Measurements from ENCODE around the gene ATN1. TPM values are rescaled to one million over a fixed set of nuclear protein-coding genes. Genes with fewer than 3 reads are reported as not detected.

The ATN1 gene
- total RNA-seq, 2 experiments from 2014 or later = 31.0 to 31.3 TPM

GRCh38 chr12:6967651-6968100 lies 39.9 kb downstream of the ATN1 start:
- H3K4me1 Mint-ChIP-seq = peaks cover 39% of the 10 kb centered on the region
- POLR2A ChIA-PET = interaction anchor here (1.2 to 3.5 kb wide), 4 partner anchors 8 to 95 kb away, joined by 3 to 101 read pairs (median 8); partner anchors contain the start of genes C12orf57, RNU7-1 and SPSB2
- no peak for ATAC-seq (ENCODE audit: low read depth)
- no peak overlapping the region for H3K4me3 Mint-ChIP-seq
- H3K27me3 Mint-ChIP-seq = no peaks in the 10 kb centered on the region
- H3K36me3 Mint-ChIP-seq = peaks cover 18% of the 10 kb centered on the region
- DNase-seq = no peak
- no peaks in the 10 kb centered on the region for H3K9me3 Mint-ChIP-seq
- no peak overlapping the region for H3K27ac Mint-ChIP-seq

DNA sequence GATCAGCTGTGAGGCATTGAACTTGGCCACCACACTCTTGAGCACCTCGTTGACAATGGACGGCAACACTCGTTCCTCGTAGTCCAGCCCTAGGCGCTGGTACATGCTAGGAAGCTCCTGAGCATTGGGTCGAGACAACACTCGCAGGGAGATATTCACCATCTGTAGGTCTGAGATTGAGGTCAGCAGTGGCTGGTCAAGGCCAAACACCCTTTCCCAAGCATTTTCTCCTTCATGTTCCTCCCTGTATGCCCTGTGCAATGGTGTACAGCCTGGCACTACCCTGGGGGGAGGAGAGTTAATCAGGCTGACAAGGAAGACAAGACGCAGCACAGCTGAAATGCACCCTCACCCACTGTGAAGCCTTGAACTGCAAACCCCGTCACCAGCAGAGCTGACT lies 40.7 kb downstream of the ATN1 start:
- POLR2A ChIA-PET = interaction anchor here (1.2 to 3.5 kb wide), 6 partner anchors 9 to 139 kb away, joined by 3 to 101 read pairs (median 8); partner anchors contain the start of genes C12orf57, RNU7-1 and SPSB2
- H3K4me1 Mint-ChIP-seq = peaks cover 40% of the 10 kb centered on the region
- H3K27ac Mint-ChIP-seq = peak overlapping the region; percentile 100
- no peaks in the 10 kb centered on the region for H3K9me3 Mint-ChIP-seq
- H3K4me3 Mint-ChIP-seq = peak overlapping the region; percentile 100
- no peak for ATAC-seq (ENCODE audit: low read depth)
- no peaks in the 10 kb centered on the region for H3K27me3 Mint-ChIP-seq
- H3K36me3 Mint-ChIP-seq = peaks cover 18% of the 10 kb centered on the region
- DNase-seq = no peak

DNA sequence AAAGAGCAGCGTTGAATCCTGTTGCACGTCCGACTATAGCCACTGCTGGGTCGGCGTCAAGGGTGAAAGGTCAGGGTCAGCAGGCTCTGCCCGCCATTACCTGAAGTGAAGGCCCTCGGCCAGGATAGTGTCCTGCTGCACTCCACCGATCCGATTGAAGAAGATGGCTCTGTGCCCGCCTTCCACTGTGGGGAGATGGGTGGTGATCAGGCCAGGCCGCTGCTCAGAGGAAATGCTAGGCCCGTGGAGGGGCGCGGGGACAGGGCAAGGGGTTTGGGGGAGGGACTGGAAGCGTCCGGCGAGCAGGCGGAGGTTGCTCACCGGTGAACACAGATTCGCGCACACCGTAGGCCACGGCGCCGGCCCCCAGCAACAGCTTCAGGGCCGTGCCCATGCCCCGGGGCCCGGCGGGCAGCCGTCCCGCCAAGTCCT lies 42.4 kb downstream of the ATN1 start:
- ATAC-seq (ENCODE audit: low read depth) (peak; percentile 5), DNase-seq (no peak)
- no peaks in the 10 kb centered on the region for H3K9me3 Mint-ChIP-seq
- peaks cover 21% of the 10 kb centered on the region for H3K36me3 Mint-ChIP-seq
- H3K27me3 Mint-ChIP-seq = no peaks in the 10 kb centered on the region
- POLR2A ChIA-PET = interaction anchor here (1.5 to 3.5 kb wide), 6 partner anchors 11 to 138 kb away, joined by 4 to 101 read pairs (median 11); partner anchors contain the start of genes C12orf57, PTPN6 and RNU7-1
- H3K4me1 Mint-ChIP-seq = peaks cover 41% of the 10 kb centered on the region
- peak overlapping the region; percentile 100 for H3K4me3 Mint-ChIP-seq
- peak overlapping the region; percentile 100 for H3K27ac Mint-ChIP-seq

GRCh38 chr12:6974180-6974579 lies 46.4 kb downstream of the ATN1 start:
- POLR2A ChIA-PET = interaction anchor here (0.5 to 1.7 kb wide), 4 partner anchors 25 to 80 kb away, joined by 3 to 7 read pairs (median 4); partner anchors contain the start of genes C12orf57, LPCAT3 and RNU7-1
- H3K4me1 Mint-ChIP-seq = peaks cover 28% of the 10 kb centered on the region
- no peaks in the 10 kb centered on the region for H3K27me3 Mint-ChIP-seq
- no peaks in the 10 kb centered on the region for H3K9me3 Mint-ChIP-seq
- ATAC-seq (ENCODE audit: low read depth) (no peak), DNase-seq (no peak)
- H3K36me3 Mint-ChIP-seq = peaks cover 12% of the 10 kb centered on the region
- no peak overlapping the region for H3K4me3 Mint-ChIP-seq
- no peak overlapping the region for H3K27ac Mint-ChIP-seq

DNA sequence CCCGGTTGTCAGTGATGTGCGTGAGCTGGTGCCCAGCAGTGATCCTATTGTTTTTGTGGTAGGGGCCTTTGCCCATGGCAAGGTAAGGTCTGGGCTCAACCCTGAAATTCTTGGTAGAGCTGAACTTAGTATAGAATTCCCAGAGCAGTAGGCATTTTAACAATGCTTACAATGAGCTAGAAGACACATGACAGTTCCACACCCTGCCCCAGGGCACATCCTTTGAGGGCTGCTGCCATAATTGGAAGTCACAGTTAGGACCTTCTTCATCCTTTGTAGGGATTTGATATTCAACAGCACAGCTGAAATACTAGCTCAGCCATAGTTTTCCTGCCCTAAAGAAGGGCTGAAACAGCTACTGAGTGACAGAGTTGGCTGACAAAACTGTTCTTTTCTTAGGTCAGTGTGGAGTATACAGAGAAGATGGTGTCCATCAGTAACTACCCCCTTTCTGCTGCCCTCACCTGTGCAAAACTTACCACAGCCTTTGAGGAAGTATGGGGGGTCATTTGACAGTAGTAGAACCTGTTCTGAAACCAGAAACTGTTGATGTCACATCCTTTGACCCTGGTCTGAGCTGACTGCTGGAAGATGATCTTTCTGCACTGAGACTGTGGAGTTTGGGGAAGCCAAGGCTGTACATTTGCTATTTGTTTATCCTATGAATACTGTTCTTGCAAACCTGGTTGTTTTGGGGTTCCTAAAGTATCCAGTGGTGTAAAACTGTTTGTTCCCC lies 47.7 kb downstream of the ATN1 start:
- H3K36me3 Mint-ChIP-seq = peaks cover 11% of the 10 kb centered on the region
- no peaks in the 10 kb centered on the region for H3K27me3 Mint-ChIP-seq
- ATAC-seq (ENCODE audit: low read depth) (no peak), DNase-seq (no peak)
- H3K27ac Mint-ChIP-seq = no peak overlapping the region
- peaks cover 25% of the 10 kb centered on the region for H3K4me1 Mint-ChIP-seq
- no peak overlapping the region for H3K4me3 Mint-ChIP-seq
- POLR2A ChIA-PET = interaction anchor here (1.0 to 1.7 kb wide), 3 partner anchors 23 to 43 kb away, joined by 3 to 7 read pairs (median 6); partner anchors contain the start of genes C12orf57, LPCAT3 and RNU7-1
- H3K9me3 Mint-ChIP-seq = no peaks in the 10 kb centered on the region

DNA sequence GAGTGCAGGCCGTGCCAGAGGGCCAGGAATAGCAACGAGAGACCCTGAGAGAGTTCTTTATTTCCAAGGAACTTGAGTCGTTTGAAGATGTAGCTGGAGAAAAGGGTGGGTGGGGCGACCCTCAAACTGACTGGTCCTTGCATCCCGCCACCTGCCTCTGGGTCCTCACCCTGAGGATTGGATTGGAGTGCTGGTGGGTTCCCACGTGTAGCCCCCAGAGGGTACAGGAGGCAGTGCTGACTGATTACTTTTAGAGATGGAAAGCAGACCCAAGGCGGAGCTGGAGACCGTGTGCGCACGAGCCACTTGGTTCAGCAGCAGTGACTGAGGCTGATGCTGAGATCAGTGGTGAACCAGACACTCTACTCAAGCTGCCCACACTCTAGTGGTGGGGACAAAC lies 49.9 kb downstream of the ATN1 start:
- Mint-ChIP-seq H3K4me3 (no peak overlapping the region), H3K27ac (peak overlapping the region; percentile 38), H3K27me3 (no peaks in the 10 kb centered on the region), H3K36me3 (peaks cover 11% of the 10 kb centered on the region), H3K4me1 (peaks cover 13% of the 10 kb centered on the region), H3K9me3 (no peaks in the 10 kb centered on the region)
- DNase-seq = no peak
- POLR2A ChIA-PET = interaction anchor here (0.9 to 1.8 kb wide), 2 partner anchors 33 to 130 kb away, joined by 3 to 4 read pairs; partner anchors contain the start of gene C12orf57
- no peak for ATAC-seq (ENCODE audit: low read depth)

DNA sequence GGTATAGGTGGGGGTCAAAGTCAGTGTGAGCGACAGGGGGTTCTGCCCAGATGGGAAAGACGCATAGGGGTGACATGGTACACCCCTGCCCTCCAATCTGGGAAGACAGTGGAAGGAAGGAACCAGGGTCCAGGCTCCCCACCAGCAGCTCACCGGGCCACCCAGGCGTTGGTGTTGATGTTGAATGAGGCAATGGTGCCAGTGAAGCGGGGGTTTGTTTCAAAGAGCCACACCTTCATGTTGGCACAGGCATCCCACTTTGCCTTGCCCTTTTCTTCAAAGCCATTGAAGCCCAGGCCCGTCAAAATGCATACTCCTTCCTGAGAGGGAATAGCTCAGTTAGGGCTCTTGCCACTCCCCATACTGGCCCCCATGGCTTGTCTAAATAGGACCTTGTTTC lies 50.4 kb downstream of the ATN1 start:
- Mint-ChIP-seq H3K27me3 (no peaks in the 10 kb centered on the region), H3K9me3 (no peaks in the 10 kb centered on the region), H3K4me1 (peaks cover 11% of the 10 kb centered on the region), H3K36me3 (peaks cover 11% of the 10 kb centered on the region), H3K4me3 (no peak overlapping the region), H3K27ac (peak overlapping the region; percentile 17)
- ATAC-seq (ENCODE audit: low read depth) (no peak), DNase-seq (no peak)
- POLR2A ChIA-PET = no interaction called here

DNA sequence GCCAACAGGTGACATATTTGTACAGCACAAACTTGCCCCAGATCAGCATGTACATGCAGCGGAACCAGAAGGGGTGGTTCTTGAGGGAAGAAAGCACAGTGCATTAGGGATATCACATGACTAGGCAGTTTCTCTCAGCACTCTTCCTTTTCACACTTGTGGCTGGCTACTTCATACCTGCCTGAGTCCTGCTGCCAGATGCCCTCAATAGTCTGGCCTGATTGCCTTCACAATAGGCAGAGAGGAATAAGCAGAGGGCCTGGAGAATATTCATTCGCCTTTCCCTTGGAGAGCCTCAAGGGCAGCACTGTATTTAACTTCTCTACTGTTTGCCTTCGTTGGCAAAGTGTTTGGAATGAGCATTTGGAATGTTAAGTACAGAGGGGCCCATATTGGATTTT lies 50.9 kb downstream of the ATN1 start:
- POLR2A ChIA-PET = no interaction called here
- Mint-ChIP-seq H3K4me3 (no peak overlapping the region), H3K27me3 (no peaks in the 10 kb centered on the region), H3K36me3 (peaks cover 13% of the 10 kb centered on the region), H3K4me1 (peaks cover 10% of the 10 kb centered on the region), H3K9me3 (no peaks in the 10 kb centered on the region), H3K27ac (peak overlapping the region; percentile 17)
- ATAC-seq (ENCODE audit: low read depth) = no peak
- no peak for DNase-seq

GRCh38 chr12:6979021-6979420 lies 51.3 kb downstream of the ATN1 start:
- peak overlapping the region; percentile 17 for H3K27ac Mint-ChIP-seq
- DNase-seq (no peak), ATAC-seq (ENCODE audit: low read depth) (no peak)
- H3K4me3 Mint-ChIP-seq = no peak overlapping the region
- H3K27me3 Mint-ChIP-seq = no peaks in the 10 kb centered on the region
- H3K4me1 Mint-ChIP-seq = peaks cover 8% of the 10 kb centered on the region
- peaks cover 13% of the 10 kb centered on the region for H3K36me3 Mint-ChIP-seq
- H3K9me3 Mint-ChIP-seq = no peaks in the 10 kb centered on the region
- POLR2A ChIA-PET = no interaction called here

GRCh38 chr12:6979453-6979852 lies 51.7 kb downstream of the ATN1 start:
- ATAC-seq (ENCODE audit: low read depth) = no peak
- DNase-seq = no peak
- Mint-ChIP-seq H3K9me3 (no peaks in the 10 kb centered on the region), H3K27me3 (no peaks in the 10 kb centered on the region), H3K36me3 (peaks cover 13% of the 10 kb centered on the region), H3K4me3 (no peak overlapping the region), H3K4me1 (peaks cover 8% of the 10 kb centered on the region), H3K27ac (no peak overlapping the region)
- POLR2A ChIA-PET = no interaction called here

DNA sequence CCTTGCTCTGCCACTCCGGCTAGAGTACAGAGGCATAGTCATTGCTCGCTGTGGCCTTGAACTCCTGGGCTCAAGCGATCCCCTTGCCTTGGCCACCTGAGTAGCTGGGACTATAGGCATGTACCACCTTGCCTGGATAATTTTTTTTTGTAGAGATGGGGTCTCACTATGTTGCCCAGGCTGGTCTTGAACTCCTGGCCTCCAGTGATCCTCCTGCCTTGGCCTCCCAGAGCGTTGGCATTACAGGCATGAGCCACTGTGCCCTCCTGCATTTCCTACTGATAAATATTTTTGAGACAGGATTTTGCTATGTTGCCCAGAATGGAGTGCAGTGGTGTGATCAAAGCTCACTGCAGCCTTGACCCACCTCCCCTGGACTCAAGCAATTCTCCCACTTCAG lies 52.3 kb downstream of the ATN1 start:
- DNase-seq (no peak), ATAC-seq (ENCODE audit: low read depth) (no peak)
- H3K27me3 Mint-ChIP-seq = no peaks in the 10 kb centered on the region
- H3K4me3 Mint-ChIP-seq = no peak overlapping the region
- POLR2A ChIA-PET = interaction anchor here (0.6 kb wide), 1 partner anchor 123 kb away, joined by 3 read pairs; no protein-coding TSS in a partner anchor
- no peaks in the 10 kb centered on the region for H3K9me3 Mint-ChIP-seq
- H3K27ac Mint-ChIP-seq = no peak overlapping the region
- peaks cover 6% of the 10 kb centered on the region for H3K4me1 Mint-ChIP-seq
- H3K36me3 Mint-ChIP-seq = peaks cover 11% of the 10 kb centered on the region

GRCh38 chr12:6980740-6981139 lies 53.0 kb downstream of the ATN1 start:
- H3K36me3 Mint-ChIP-seq = peaks cover 7% of the 10 kb centered on the region
- H3K27ac Mint-ChIP-seq = no peak overlapping the region
- no peaks in the 10 kb centered on the region for H3K9me3 Mint-ChIP-seq
- peaks cover 2% of the 10 kb centered on the region for H3K4me1 Mint-ChIP-seq
- POLR2A ChIA-PET = no interaction called here
- DNase-seq (no peak), ATAC-seq (ENCODE audit: low read depth) (no peak)
- no peak overlapping the region for H3K4me3 Mint-ChIP-seq
- H3K27me3 Mint-ChIP-seq = no peaks in the 10 kb centered on the region

- DNase-seq (no peak), ATAC-seq (ENCODE audit: low read depth) (no peak)
- Mint-ChIP-seq H3K4me3 (no peak overlapping the region), H3K4me1 (peaks cover 1% of the 10 kb centered on the region), H3K27me3 (no peaks in the 10 kb centered on the region), H3K9me3 (no peaks in the 10 kb centered on the region), H3K36me3 (peaks cover 7% of the 10 kb centered on the region), H3K27ac (peak overlapping the region; percentile 46)
- POLR2A ChIA-PET = no interaction called here
These were observed 53.6 kb downstream of the ATN1 start for GRCh38 chr12:6981152-6982052.

Data from activated naive CD8-positive, alpha-beta T cell treated with anti-CD3 and anti-CD28 coated beads, Interleukin-2, amount 10 ng/mL, durations not matched to agents 7 days and 5 days (primary cell).